ENCODE results near the gene COX15.
A peak's percentile ranks its signal among the peaks of the same experiment; 100 is the strongest.

The COX15 gene

GRCh38 chr10:99693933-99694583 lies 37.9 kb downstream of the COX15 start:
- no peaks in the 10 kb centered on the region for H3K9me3 Mint-ChIP-seq
- H3K27ac Mint-ChIP-seq = peak overlapping the region; percentile 77
- TF ChIP-seq CTCF (IDR thresholded peaks at IDR 0.05) = no peak
- H3K4me3 Mint-ChIP-seq = no peak overlapping the region
- DNase-seq = no peak
- H3K27me3 Mint-ChIP-seq (ENCODE audit: low read depth, poor library complexity) = no peaks in the 10 kb centered on the region
- H3K4me1 Mint-ChIP-seq = no peaks in the 10 kb centered on the region
- peaks cover 46% of the 10 kb centered on the region for H3K36me3 Mint-ChIP-seq (ENCODE audit: low read depth)

- no peak for DNase-seq
- no peak for TF ChIP-seq CTCF (IDR thresholded peaks at IDR 0.05)
- Mint-ChIP-seq H3K27me3 (ENCODE audit: low read depth, poor library complexity) (no peaks in the 10 kb centered on the region), H3K9me3 (no peaks in the 10 kb centered on the region), H3K4me1 (no peaks in the 10 kb centered on the region), H3K27ac (no peak overlapping the region), H3K36me3 (ENCODE audit: low read depth) (peaks cover 17% of the 10 kb centered on the region), H3K4me3 (no peak overlapping the region)
Observed at GRCh38 chr10:99689461-99689860, 42.5 kb downstream of the COX15 start.

- H3K4me1 Mint-ChIP-seq = no peaks in the 10 kb centered on the region
- DNase-seq = no peak
- H3K4me3 Mint-ChIP-seq = no peak overlapping the region
- no peaks in the 10 kb centered on the region for H3K9me3 Mint-ChIP-seq
- TF ChIP-seq CTCF (IDR thresholded peaks at IDR 0.05) = no peak
- H3K36me3 Mint-ChIP-seq (ENCODE audit: low read depth) = peaks cover 5% of the 10 kb centered on the region
- H3K27me3 Mint-ChIP-seq (ENCODE audit: low read depth, poor library complexity) = no peaks in the 10 kb centered on the region
- no peak overlapping the region for H3K27ac Mint-ChIP-seq
Observed at GRCh38 chr10:99685597-99685967, 46.3 kb downstream of the COX15 start.

- no peaks in the 10 kb centered on the region for H3K27me3 Mint-ChIP-seq (ENCODE audit: low read depth, poor library complexity)
Observed at GRCh38 chr10:99682752-99683151, 49.2 kb downstream of the COX15 start.

More at GRCh38 chr10:99682752-99683151, 49.2 kb downstream of the COX15 start:
- no peak for DNase-seq
- no peak for TF ChIP-seq CTCF (IDR thresholded peaks at IDR 0.05)
- H3K4me1 Mint-ChIP-seq = peaks cover 13% of the 10 kb centered on the region
- H3K9me3 Mint-ChIP-seq = no peaks in the 10 kb centered on the region
- H3K36me3 Mint-ChIP-seq (ENCODE audit: low read depth) = peaks cover 14% of the 10 kb centered on the region
- H3K4me3 Mint-ChIP-seq = no peak overlapping the region
- H3K27ac Mint-ChIP-seq = no peak overlapping the region
